Urothelium cell line (cell line): ENCODE results near the gene PDX1.

Source experiments
- DNase-seq: peaks from one replicate; pipeline ENCODE4 v3.0.0; 2011; ENCODE audit warnings: low spot score, mixed read lengths
- FAIRE-seq: peaks from 2 replicates; lab custom pipeline; 2011; peaks lifted over from hg19 to GRCh38; lab: Jason Lieb, UNC

PDX1 gene

DNA sequence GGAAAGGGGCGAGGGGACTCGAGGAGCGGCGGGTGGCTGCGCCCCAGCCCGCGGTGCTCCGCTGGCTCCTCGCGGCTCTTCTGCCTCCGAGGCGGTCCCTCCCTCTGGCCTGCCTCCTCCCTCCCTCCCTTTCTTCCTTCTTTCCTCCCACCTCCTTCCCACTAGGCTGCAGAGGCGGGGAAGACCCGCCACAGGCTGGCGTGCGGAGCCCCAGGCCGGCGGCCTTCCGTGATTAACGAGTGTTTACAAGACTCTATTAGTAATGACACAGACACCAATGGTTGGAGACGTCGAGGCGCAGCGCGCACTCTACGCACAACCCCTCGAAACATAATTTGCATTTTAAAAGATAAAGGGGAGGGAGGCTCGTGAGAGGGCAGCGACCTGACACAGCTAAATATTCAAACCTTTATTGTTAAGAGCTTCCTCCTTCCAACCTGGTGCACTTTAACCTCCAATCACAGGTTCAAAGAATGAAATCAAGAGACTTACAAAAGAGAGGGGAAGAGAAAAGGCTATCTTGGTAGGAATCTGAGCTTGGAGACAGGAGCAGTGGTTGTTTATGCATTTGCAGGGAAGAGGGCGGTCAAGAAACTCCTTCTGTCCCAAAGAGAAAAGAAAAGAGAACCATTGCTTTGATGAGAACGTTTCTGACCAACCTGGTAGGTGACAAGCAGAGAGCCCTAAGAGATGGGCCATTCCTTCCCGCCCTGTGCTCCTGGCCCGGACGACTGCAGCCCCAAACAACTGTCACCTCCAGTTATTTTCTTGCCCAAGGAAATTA lies 49.5 kb downstream of the PDX1 start, which contains the start of gene CDX2:
TSS of gene CDX2 (minus strand) at position 234 of the 784 bp plus-strand sequence. CDS start 309 bp downstream, outside the sequence.
- no peak for FAIRE-seq
- DNase-seq, result peak; percentile 43

DNA sequence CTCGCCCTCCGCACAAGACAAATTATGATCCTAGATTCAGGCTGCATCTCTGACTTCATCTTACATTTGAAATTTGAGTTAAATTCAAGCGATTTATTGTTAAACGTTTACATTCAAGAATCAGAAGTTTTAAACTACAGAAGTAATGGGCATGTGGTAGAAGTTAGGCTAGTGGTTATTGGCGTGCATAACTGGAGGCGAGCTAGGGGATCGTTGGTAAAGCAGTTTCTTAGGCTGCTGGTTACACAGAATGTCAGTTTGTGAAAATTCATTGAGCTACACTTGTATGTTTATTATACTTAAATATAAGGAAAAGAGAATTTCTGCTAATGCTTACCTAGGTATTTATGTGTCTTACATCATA lies 50.0 kb downstream of the PDX1 start:
- no peak for FAIRE-seq

DNA sequence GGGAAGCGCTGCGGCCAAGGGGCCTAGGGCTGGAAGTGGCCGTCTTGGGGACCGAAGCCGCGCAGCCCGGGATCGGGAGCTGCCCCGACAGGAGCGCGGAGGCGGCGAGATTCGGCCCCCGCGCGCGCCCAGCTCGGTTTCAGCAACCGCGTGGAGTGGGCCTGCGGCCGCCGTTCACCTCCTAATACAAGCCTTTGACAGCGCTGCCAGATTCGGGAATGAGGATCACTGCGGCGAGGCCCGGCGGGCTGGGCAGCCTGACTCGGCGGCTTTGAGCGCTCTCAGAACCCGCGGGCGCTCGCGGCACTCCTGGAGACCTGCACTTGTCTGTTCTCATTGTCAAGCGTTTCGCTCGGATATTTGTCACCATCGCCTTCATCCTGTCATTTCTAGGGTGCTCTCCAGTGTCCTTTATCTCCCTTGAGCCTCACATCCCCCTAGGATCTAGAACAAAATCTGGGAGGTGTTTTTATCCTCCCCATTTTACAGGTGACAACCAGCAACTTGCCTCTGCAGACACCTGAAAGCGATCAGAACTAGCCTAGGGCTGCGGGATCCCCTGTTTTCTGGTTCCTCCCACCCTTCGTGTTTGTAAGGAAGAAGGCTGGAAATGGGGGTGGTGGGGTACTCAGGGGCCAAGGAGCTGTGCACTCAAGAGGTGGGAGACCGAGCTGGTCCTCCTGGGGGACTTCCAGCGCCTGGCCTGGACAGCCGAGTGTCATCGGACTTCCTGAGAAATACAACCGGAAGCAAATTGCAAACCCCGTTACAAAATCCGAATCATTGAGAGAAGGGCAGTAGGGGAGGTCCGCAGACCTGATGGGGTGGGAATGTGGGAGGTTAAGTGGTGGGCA lies 50.8 kb downstream of the PDX1 start:
- DNase-seq (no peak), FAIRE-seq (no peak)

More for the DNA sequence above, 50.0 kb downstream of the PDX1 start:
- DNase-seq, result no peak

DNA sequence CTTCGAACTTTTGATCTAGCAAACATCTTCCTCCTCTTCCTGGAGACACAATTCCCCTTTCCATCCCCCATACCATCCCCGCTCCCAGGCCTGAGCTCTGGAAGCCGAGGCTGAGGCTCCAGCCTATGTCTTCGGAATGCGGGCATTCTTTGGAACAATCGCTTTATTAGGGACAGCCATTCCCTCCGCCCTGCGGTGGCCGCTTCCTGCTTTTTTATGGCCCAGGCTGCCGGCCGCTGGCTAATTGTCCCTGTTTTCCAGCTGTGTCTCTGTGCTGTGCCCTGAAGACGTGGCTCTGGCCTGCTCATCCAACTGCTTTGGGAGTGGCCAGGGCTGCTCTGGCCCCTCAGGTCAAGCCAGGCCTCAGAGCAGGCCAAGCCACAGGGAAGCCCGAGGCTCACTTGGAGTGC lies 51.4 kb downstream of the PDX1 start:
- no peak for DNase-seq
- FAIRE-seq, result no peak

DNA sequence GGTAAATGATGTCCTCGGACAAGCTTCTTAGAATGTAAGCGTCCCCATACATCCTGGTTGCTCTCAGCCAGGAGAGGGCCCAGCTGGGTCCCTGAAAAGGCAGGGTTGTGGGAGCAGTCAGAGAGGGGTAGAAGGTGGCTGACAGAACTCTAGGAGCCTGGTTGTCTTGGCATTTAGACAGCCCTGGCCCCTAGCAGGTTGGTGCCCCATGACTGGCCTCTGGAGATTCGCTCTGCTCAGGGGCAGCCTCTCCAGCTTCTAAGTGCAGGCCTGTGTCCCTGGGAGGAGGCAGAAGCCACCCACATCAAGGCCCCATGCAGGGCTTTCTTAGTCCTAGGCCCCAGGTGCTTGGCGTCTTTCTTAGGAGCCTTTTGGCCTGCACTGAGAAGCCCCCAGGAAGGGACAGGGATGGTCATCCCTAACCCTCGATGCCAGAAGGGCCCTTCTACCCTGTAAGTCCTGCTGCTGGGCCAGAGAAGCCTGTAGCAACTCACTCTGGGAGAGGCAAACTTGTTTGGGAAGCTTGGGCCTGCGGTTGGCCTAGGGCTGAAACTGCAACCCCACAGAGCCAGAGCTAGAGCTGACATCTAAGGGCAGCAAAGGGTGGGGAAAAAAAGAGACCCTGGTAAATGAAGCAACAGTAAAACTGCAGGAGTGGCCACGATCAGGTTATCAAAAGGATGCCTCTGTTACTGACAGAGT lies 52.1 kb downstream of the PDX1 start:
- no peak for FAIRE-seq
- DNase-seq, result no peak

DNA sequence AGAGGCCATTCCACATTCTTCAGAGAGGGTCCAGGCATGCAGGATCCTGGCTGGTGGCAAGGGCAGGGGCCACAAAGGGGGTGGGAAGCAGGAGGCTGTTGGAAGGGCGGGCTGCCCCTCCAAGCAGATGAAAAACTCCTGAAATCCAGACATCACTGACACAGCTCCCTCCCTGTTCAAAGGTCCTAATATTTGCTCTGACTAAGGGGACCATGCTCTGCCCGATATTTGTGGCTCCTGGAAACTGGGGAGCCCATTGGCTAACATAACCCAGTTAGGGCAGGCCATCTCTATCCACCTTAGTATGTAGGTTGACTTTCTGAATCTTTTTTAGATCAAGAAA lies 52.6 kb downstream of the PDX1 start:
- FAIRE-seq, result no peak

DNA sequence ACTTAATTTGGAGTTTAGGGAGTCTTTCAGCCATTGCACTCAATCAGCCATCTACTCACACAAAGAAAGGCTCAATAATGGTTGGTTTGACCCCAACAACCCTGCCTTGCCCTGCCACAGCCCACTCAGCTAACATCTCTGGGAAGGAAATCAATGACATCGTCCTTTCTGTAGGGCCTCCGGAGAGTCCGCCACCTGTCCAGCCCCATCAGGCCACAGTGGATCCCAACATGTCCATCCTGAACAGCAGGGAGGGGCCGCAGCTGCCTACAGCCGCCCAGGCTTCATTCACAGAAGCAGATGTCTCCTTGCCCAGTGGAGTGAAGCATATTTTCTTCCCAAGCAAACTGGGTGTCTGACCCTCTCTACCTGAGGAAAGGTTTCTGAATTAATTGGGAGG lies 53.5 kb downstream of the PDX1 start:
- no peak for DNase-seq
- no peak for FAIRE-seq

More for the DNA sequence above, 52.6 kb downstream of the PDX1 start:
- no peak for DNase-seq

DNA sequence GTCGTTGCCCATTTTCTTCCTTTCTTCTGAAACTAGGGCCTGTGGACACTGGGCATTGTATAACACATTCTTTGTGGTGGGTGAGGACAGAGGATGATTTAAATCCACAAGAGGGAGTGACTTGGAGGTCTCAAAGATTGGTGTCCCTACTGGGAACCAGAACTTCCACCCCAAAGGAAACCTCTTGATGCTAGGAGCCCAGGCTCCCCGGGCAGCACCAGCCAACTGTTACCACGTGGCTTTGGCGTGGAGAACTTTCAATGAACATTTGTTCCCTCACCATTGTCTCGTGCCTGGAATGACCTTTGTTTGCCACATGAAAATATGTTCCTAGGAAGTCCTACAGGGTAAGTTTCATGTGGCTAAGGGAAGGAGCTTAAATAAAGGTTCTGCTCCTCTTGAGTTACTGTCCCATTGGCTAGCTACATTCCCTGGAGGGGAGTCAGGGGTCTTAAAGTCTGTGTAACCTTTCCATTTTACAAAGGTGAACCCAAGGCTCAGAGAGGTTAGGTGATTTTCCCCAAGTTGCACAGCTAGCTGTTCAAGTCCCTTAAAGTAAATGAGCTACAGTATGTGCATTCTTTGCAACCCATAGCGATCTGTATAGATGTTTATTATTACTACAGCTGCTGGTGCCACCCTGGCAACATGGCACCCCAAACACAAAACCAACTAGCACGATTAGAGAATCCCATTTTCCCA lies 54.3 kb downstream of the PDX1 start:
- no peak for DNase-seq
- FAIRE-seq, result no peak
